Stimulated activated memory B cell treated with anti-CD40 and anti-IgM and Interleukin-4, amounts not matched to agents 10 μg/mL and 1 μg/mL and 100 μg/mL, for 72 hours (primary cell): ENCODE data around the gene PARD3.

Source experiments
- ATAC-seq: fragments of 150-1000 bp; cut with Tn5 transposase; 2 replicates; pipeline ENCODE4 v1.10.0; 2021
- H3K27ac Mint-ChIP-seq: one replicate; pipeline ENCODE4 v1.8.0; 2022; ENCODE audit warnings: mild to moderate bottlenecking, mixed read lengths
- H3K27me3 Mint-ChIP-seq: one replicate; pipeline ENCODE4 v1.8.0; 2022; ENCODE audit warnings: mixed read lengths
- H3K36me3 Mint-ChIP-seq: one replicate; pipeline ENCODE4 v1.8.0; 2022; ENCODE audit warnings: mixed read lengths
- H3K4me1 Mint-ChIP-seq: one replicate; pipeline ENCODE4 v1.8.0; 2022; ENCODE audit warnings: mixed read lengths
- H3K4me3 Mint-ChIP-seq: one replicate; pipeline ENCODE4 v1.8.0; 2022; ENCODE audit warnings: mild to moderate bottlenecking, moderate library complexity, mixed read lengths
- H3K9me3 Mint-ChIP-seq: one replicate; pipeline ENCODE4 v1.8.0; 2022; ENCODE audit warnings: mixed read lengths

The PARD3 gene

GRCh38 chr10:34121781-34122622, 693.1 kb downstream of the PARD3 start:
- Mint-ChIP-seq H3K9me3 (no peaks in the 10 kb centered on the region), H3K27me3 (no peaks in the 10 kb centered on the region), H3K4me3 (no peak overlapping the region), H3K4me1 (no peaks in the 10 kb centered on the region), H3K27ac (no peak overlapping the region), H3K36me3 (no peaks in the 10 kb centered on the region)
- ATAC-seq: no peak

DNA sequence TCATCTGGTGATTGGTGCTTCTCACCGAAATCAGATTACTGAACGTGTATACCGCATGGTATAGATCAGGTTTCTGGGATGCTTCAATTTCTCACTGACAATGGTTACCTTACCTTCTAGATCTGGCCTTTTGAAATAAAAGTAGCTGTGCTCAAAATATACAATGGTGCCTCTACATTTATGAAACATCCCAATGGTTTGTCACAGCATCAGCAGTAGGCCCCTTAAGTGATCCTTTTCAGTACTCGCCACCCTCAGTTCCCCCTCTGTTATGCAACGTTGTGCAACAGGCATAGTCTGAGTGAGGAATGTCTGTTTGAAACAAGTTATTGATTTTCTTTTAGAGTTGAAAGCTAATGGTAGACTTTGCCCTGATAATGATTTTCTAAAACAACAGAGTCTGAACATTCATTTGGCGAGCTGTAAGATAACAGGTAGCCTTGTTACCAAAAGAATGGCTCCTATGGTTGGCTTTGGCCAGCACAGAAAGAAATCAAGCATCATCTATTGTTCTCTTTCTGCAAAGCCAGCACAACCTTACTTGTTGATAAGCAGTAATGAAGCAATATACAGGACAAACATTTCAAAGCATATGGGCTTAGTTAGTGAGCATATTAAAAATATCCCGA, 693.9 kb downstream of the PARD3 start:
- H3K27ac Mint-ChIP-seq: no peak overlapping the region
- no peak for ATAC-seq

GRCh38 chr10:34119456-34119855, 695.6 kb downstream of the PARD3 start:
- H3K4me3 Mint-ChIP-seq: no peak overlapping the region
- no peaks in the 10 kb centered on the region for H3K9me3 Mint-ChIP-seq
- ATAC-seq: no peak
- no peaks in the 10 kb centered on the region for H3K4me1 Mint-ChIP-seq
- no peaks in the 10 kb centered on the region for H3K36me3 Mint-ChIP-seq
- no peaks in the 10 kb centered on the region for H3K27me3 Mint-ChIP-seq
- no peak overlapping the region for H3K27ac Mint-ChIP-seq

More for the DNA sequence above, 693.9 kb downstream of the PARD3 start:
- Mint-ChIP-seq H3K4me1 (no peaks in the 10 kb centered on the region), H3K4me3 (no peak overlapping the region), H3K36me3 (no peaks in the 10 kb centered on the region), H3K9me3 (no peaks in the 10 kb centered on the region), H3K27me3 (no peaks in the 10 kb centered on the region)

DNA sequence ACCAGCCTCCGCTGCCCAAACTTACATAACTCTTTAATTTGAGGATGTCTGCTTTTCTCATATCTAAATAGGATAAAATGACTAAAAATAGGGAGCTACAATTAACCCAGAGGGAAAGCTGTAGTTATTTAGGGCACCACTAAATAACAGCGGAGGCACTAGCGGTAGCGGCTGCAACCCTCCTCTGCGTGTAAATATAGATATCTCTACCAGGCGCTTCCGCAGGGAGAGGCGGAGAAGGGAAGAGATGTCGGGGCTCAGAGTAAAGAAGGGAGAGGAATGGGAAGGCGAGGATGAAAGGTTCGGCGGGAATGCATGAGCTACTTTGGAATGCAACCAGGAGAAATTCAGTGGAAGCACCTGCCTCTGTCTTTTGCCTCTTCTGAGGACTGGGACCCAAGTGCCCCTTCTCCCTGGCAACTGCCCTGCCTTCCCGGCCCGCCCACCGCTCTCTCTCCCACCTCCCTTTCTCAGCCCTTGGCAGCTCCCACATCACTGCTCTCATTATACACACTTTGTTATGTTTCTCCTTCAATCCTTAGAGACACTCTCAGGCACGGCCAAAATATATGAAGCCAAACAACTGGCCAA, 698.3 kb downstream of the PARD3 start:
- Mint-ChIP-seq H3K27me3 (no peaks in the 10 kb centered on the region), H3K36me3 (no peaks in the 10 kb centered on the region), H3K9me3 (no peaks in the 10 kb centered on the region), H3K4me3 (no peak overlapping the region), H3K27ac (no peak overlapping the region), H3K4me1 (no peaks in the 10 kb centered on the region)
- no peak for ATAC-seq

DNA sequence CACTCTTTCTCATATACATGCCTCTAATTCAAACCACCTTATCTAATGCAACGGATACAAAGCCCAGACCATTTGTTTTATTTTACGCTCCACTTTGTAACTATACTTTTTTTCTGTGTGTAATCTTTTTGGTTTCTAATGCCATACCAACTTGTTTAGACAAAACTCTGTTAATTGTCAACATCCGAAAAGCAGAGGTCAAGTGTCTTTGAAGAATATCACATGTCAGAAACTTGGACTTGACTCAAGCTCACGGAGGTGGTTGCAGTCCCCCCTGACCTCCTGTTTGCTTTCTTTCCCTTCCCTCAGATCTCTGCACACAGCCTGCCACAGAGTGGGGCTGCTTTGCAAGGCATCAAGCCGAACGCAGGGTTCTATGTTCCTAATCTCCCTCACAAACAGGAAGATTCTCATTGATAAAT, 698.9 kb downstream of the PARD3 start:
- Mint-ChIP-seq H3K27ac (no peak overlapping the region), H3K27me3 (no peaks in the 10 kb centered on the region), H3K4me3 (no peak overlapping the region), H3K36me3 (no peaks in the 10 kb centered on the region), H3K9me3 (no peaks in the 10 kb centered on the region), H3K4me1 (no peaks in the 10 kb centered on the region)
- no peak for ATAC-seq

DNA sequence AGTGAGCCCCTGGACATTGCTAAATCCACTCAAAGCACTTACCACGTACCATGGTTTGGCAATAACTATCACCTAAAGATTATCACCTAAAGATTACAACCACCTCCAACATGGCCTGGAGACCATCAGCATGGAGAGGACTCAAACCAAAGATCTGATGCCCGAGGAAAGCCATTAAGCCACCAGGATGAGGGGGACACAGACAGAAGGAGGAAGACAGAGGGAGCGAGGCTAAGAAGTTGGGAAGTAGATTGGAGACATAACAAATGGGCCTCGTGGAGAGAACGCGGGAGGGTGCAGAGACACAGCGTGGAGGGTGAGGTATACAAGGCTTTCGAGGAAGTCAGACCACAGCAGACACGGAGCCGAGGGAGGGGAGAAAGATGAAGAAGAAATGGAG, 700.2 kb downstream of the PARD3 start:
- Mint-ChIP-seq H3K9me3 (no peaks in the 10 kb centered on the region), H3K27me3 (no peaks in the 10 kb centered on the region), H3K4me1 (no peaks in the 10 kb centered on the region), H3K36me3 (no peaks in the 10 kb centered on the region), H3K4me3 (no peak overlapping the region), H3K27ac (no peak overlapping the region)
- no peak for ATAC-seq

GRCh38 chr10:34113504-34114225, 701.4 kb downstream of the PARD3 start:
- no peak overlapping the region for H3K27ac Mint-ChIP-seq
- H3K27me3 Mint-ChIP-seq: no peaks in the 10 kb centered on the region
- no peak overlapping the region for H3K4me3 Mint-ChIP-seq
- H3K9me3 Mint-ChIP-seq: no peaks in the 10 kb centered on the region
- ATAC-seq: peak; percentile 22
- H3K36me3 Mint-ChIP-seq: no peaks in the 10 kb centered on the region
- H3K4me1 Mint-ChIP-seq: no peaks in the 10 kb centered on the region

- Mint-ChIP-seq H3K27me3 (no peaks in the 10 kb centered on the region), H3K4me1 (no peaks in the 10 kb centered on the region), H3K36me3 (no peaks in the 10 kb centered on the region), H3K9me3 (no peaks in the 10 kb centered on the region), H3K27ac (no peak overlapping the region), H3K4me3 (no peak overlapping the region)
- ATAC-seq: no peak
Observed at GRCh38 chr10:34112171-34112782, 702.8 kb downstream of the PARD3 start.

GRCh38 chr10:34111179-34111578, 703.9 kb downstream of the PARD3 start:
- Mint-ChIP-seq H3K36me3 (no peaks in the 10 kb centered on the region), H3K9me3 (no peaks in the 10 kb centered on the region), H3K4me3 (no peak overlapping the region), H3K27ac (no peak overlapping the region), H3K27me3 (no peaks in the 10 kb centered on the region), H3K4me1 (no peaks in the 10 kb centered on the region)
- no peak for ATAC-seq

DNA sequence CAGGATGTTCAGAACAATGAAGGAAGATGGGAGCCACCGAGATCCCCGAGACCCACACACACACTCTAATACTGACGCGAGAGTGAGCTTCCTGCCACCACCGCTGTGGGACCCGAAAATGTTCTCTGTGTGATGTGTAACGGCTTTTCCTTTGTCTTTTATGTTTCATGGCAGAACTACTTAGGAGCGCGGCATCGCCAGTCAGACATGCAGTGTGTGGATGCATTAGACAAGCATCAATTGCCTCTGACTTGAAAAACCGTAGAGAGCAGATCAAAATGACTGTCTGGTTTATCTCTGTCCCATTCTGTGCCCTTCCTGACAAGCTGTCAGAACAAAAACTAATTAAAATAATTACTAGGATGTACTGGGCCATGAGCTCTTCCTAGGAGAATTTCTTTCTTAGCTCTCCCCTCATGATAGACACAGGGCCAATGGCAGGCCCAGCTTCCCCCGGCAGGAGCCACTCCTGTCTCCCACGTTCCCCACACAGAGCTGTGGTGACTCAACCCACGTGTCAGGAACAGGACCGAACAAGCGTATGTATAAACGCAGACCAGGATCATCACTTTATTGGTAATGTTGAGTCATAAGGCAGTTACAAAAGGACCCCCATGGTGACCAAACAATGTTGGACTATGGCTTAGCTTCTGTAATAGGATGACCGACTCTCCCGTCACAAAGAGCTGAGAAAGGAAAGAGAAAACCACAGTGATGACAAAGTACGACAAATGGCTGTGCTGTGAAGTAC, 705.0 kb downstream of the PARD3 start:
- Mint-ChIP-seq H3K27ac (no peak overlapping the region), H3K9me3 (no peaks in the 10 kb centered on the region), H3K36me3 (no peaks in the 10 kb centered on the region), H3K4me3 (no peak overlapping the region), H3K4me1 (no peaks in the 10 kb centered on the region), H3K27me3 (no peaks in the 10 kb centered on the region)
- no peak for ATAC-seq

DNA sequence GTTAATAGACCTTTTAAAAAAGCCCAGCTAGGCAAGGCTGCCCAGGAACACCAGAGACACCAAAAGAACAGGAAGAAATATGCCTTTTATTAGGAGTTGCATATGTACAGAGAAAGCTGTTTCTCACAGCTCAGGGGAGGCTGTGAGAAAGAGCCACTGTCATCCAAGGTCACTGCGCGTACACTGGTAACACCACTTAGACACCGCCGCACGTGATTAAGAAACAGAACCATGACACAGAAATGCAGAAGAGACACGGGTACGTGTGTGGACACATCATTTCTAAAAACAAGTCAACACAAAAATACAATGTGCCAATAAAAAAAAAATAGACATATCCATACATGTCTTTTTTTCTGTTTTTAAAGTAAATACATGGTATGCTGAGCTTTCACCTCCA, 705.6 kb downstream of the PARD3 start:
- Mint-ChIP-seq H3K9me3 (no peaks in the 10 kb centered on the region), H3K27ac (no peak overlapping the region), H3K4me1 (no peaks in the 10 kb centered on the region), H3K27me3 (no peaks in the 10 kb centered on the region), H3K36me3 (no peaks in the 10 kb centered on the region), H3K4me3 (no peak overlapping the region)
- ATAC-seq: no peak

DNA sequence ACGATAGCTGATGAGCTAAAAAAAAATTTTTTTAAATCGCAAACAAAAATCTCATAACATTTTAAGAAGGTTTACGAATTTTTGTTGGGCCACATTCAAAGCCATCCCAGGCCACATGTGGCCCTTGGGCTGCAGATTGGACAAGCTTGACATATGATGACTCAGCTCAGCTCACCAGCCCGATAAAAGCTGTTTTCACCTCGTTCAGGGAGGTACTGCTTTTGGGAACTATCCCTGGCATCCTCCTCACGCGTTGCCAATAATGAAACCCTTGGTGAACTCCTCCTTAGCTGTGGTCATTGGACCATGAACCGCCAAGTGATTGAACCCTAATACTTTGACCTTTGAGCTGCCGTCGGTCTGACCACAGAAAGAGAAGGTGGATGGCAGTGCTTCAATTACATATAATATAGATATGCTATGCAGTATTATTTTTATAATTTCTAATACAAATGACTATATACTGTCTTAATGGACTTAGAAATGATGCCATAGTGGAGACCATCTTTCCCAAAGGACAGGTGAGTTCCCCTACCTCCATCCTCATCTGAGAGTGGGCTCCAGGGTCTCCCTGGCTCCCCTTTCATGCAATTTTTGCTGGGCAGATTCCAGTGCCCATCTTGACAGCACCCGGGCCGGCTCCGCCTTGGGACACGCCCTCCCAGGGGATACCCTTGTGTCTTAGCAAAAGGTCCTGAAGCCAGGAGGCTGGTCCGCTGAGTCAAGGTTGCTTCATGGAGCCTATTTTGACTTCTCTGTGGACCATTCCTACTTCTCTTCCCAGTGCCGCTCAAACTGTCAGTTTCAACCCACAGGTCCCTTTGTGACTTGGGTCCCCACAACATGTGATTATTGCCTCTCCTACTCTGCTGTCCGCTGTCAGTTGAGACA, 707.2 kb downstream of the PARD3 start:
- Mint-ChIP-seq H3K36me3 (no peaks in the 10 kb centered on the region), H3K9me3 (no peaks in the 10 kb centered on the region), H3K4me3 (no peak overlapping the region), H3K27me3 (no peaks in the 10 kb centered on the region), H3K4me1 (no peaks in the 10 kb centered on the region), H3K27ac (no peak overlapping the region)
- no peak for ATAC-seq

GRCh38 chr10:34106356-34106885, 708.7 kb downstream of the PARD3 start:
- ATAC-seq: no peak
- no peaks in the 10 kb centered on the region for H3K4me1 Mint-ChIP-seq

More at GRCh38 chr10:34106356-34106885, 708.7 kb downstream of the PARD3 start:
- H3K36me3 Mint-ChIP-seq: no peaks in the 10 kb centered on the region
- no peak overlapping the region for H3K4me3 Mint-ChIP-seq
- no peaks in the 10 kb centered on the region for H3K27me3 Mint-ChIP-seq
- H3K27ac Mint-ChIP-seq: no peak overlapping the region
- peaks cover 3% of the 10 kb centered on the region for H3K9me3 Mint-ChIP-seq
